ENCODE data around the gene MEX3A.

- TF ChIP-seq POLR2A (IDR thresholded peaks at IDR 0.05) (no peak), CTCF (IDR thresholded peaks at IDR 0.05) (no peak), EP300 (IDR thresholded peaks at IDR 0.05) (no peak)
Measured at GRCh38 chr1:156063997-156064285, 18.3 kb downstream of the MEX3A start.

Measured in tibial nerve (tissue), 4 donors.